Measurements from ENCODE around the gene AFG3L2. TPM values are rescaled to one million over a fixed set of nuclear protein-coding genes. Genes with fewer than 3 reads are reported as not detected.
A peak's percentile ranks its signal among the peaks of the same experiment; 100 is the strongest.

AFG3L2 gene
- total and polyA plus RNA-seq, 2 of the 8 experiments (the other 6 are each of a cell fraction or from before 2014, with no cell fraction given), result 29.7 to 84.8 TPM

GRCh38 chr18:12305930-12306629 is 70.9 kb downstream of the AFG3L2 start:
- peak in 1 of 2 experiments; percentile 72 for DNase-seq (ENCODE audit: low read depth in 1 of 2, low spot score in 2 of 2)
- ChIA-PET POLR2A (ENCODE audit: partially characterized antibody) (interaction anchor here (1.1 to 6.1 kb wide), 6 partner anchors 9 to 30 kb away, joined by 3 to 49 read pairs (median 5); no protein-coding TSS in a partner anchor), CTCF (ENCODE audit: partially characterized antibody) (interaction anchor here (1.0 to 2.4 kb wide), 4 partner anchors 9 to 34 kb away, joined by 3 to 11 read pairs (median 4); no protein-coding TSS in a partner anchor)
- Histone ChIP-seq H3K9ac (replicated peaks in 1 of 4; ENCODE audit: extremely low read depth in 1 of 4, low read depth in 3 of 4, low read length in 3 of 4) (no peak overlapping the region), H3K27me3 (replicated peaks in 1 of 4; ENCODE audit: control insufficient read depth in 3 of 4, extremely low read depth in 1 of 4, insufficient read depth in 3 of 4, low read length in 3 of 4) (peaks cover 0 to 29% (median 20%) of the 10 kb centered on the region in 4 experiments; a peak in 5 of 7 replicates), H2BK120ac (replicated peaks; ENCODE audit: low read depth, low read length) (no peak overlapping the region), H3K4ac (replicated peaks; ENCODE audit: insufficient read length, low read depth, low read length) (no peak overlapping the region), H3K79me1 (ENCODE audit: low read depth, low read length) (no peaks in the 10 kb centered on the region), H2BK12ac (ENCODE audit: low read depth, low read length) (peak overlapping the region; percentile 18; the same call in 1 of the 2 replicates), H3K27ac (ENCODE audit: low read depth, low read length) (no peak overlapping the region), H3K14ac (ENCODE audit: insufficient read length) (no peak overlapping the region), H3K18ac (ENCODE audit: extremely low read depth, low read length) (no peak overlapping the region), H3K79me2 (ENCODE audit: control insufficient read depth in 1 of 2, insufficient read depth in 2 of 2, low read length in 2 of 2) (peaks cover 0 to 6% of the 10 kb centered on the region in 2 experiments; a peak in 3 of 4 replicates), H3K4me2 (ENCODE audit: insufficient read depth in 1 of 2, low read depth in 2 of 2, low read length in 2 of 2) (peak overlapping the region; percentile 78 to 94), H3K9me3 (ENCODE audit: insufficient read depth in 2 of 2, low read depth in 1 of 2, low read length in 1 of 2) (no peaks in the 10 kb centered on the region), H4K8ac (ENCODE audit: extremely low read depth, insufficient read depth, low read length) (no peak overlapping the region; the same call in 1 of the 2 replicates), H3K23ac (ENCODE audit: insufficient read length) (no peak overlapping the region), H2AK5ac (ENCODE audit: low read depth, low read length) (no peak overlapping the region), H2BK20ac (ENCODE audit: low read length) (no peak overlapping the region), H4K20me1 (replicated peaks in 1 of 2; ENCODE audit: control insufficient read depth in 1 of 2, insufficient read depth in 2 of 2, low read length in 2 of 2) (peaks cover 0 to 3% of the 10 kb centered on the region in 2 experiments), H4K91ac (replicated peaks; ENCODE audit: insufficient read length, low read length) (no peak overlapping the region), H4K5ac (ENCODE audit: insufficient read length, low read depth, low read length) (no peak overlapping the region), H3K23me2 (ENCODE audit: low read depth, low read length) (peaks cover 11% of the 10 kb centered on the region), H3K4me3 (ENCODE audit: extremely low read depth in 1 of 4, insufficient read depth in 2 of 4, low read depth in 3 of 4, low read length in 4 of 4) (peak overlapping the region in 2 of 4 experiments; percentile 21 to 81; a peak in 4 of 8 replicates), H2AFZ (ENCODE audit: low read length) (no peak overlapping the region), H3K36me3 (ENCODE audit: control insufficient read depth in 2 of 4, insufficient read depth in 4 of 4, low read length in 3 of 4) (peaks cover 0 to 10% (median 2%) of the 10 kb centered on the region in 4 experiments; a peak in 3 of 8 replicates), H2BK5ac (ENCODE audit: low read depth, low read length) (no peak overlapping the region), H3K56ac (replicated peaks; ENCODE audit: insufficient read length, low read depth, low read length) (no peak overlapping the region), H3K4me1 (replicated peaks in 1 of 4; ENCODE audit: control insufficient read depth in 3 of 4, insufficient read depth in 4 of 4, low read length in 3 of 4) (peaks cover 0 to 16% (median 12%) of the 10 kb centered on the region in 4 experiments; a peak in 6 of 7 replicates), H2BK15ac (ENCODE audit: low read length) (no peak overlapping the region)
- FAIRE-seq, result no peak
- 44% methylated on average over 24 of the region's 25 CpGs; no CpG with 5 or more reads in 1 of the 2 experiments for WGBS, 2 experiments (ENCODE audit: extremely low coverage in 1 of 2, insufficient coverage in 1 of 2, insufficient read length in 1 of 2, insufficient replicate concordance in 2 of 2, low coverage in 1 of 2, low lambda C conversion rate in 2 of 2, missing lambda C conversion rate in 1 of 2)
- TF ChIP-seq SP4 (IDR thresholded peaks at IDR 0.05; ENCODE audit: low read length) (no peak), CBX5 (IDR thresholded peaks at IDR 0.05; ENCODE audit: low read depth, low read length) (no peak), KDM5A (IDR thresholded peaks at IDR 0.05; ENCODE audit: low read length) (no peak), PHF8 (conservative IDR thresholded peaks at IDR 0.05; ENCODE audit: low read depth, low read length) (no peak), BACH1 (IDR thresholded peaks at IDR 0.05; ENCODE audit: low read length) (no peak), SIX5 (IDR thresholded peaks at IDR 0.05; ENCODE audit: low read depth, low read length) (no peak), JUND (IDR thresholded peaks at IDR 0.05; ENCODE audit: low read length) (no peak), GTF2F1 (IDR thresholded peaks at IDR 0.05; ENCODE audit: borderline replicate concordance, low read depth, low read length) (no peak), EP300 (IDR thresholded peaks at IDR 0.05; ENCODE audit: borderline replicate concordance in 1 of 2, low read depth in 2 of 2, low read length in 2 of 2) (no peak), ATF2 (IDR thresholded peaks at IDR 0.05; ENCODE audit: low read length) (no peak)

Data from H1 (cell line).